ENCODE measurements around the gene PDE4D. TPM values are rescaled to one million over a fixed set of nuclear protein-coding genes. Genes with fewer than 3 reads are reported as not detected.

Gene PDE4D
- total RNA-seq, 1 donor from 2014 or later = 2.3 TPM

- H3K4me3 Mint-ChIP-seq = no peak overlapping the region
- no peaks in the 10 kb centered on the region for H4K20me1 ChIP-seq (ENCODE audit: low read depth)
- no peaks in the 10 kb centered on the region for H3K36me3 ChIP-seq
- H3K27me3 Mint-ChIP-seq (ENCODE audit: insufficient read depth, low read depth) = no peaks in the 10 kb centered on the region
- H3K4me1 ChIP-seq = no peaks in the 10 kb centered on the region
- no peaks in the 10 kb centered on the region for H3F3A ChIP-seq (ENCODE audit: low read depth)
- no peak overlapping the region for H3K9ac ChIP-seq
- H3K4me2 ChIP-seq = no peak overlapping the region
- H3K27ac ChIP-seq = no peak overlapping the region
- H3K36me3 Mint-ChIP-seq = no peaks in the 10 kb centered on the region
- H3K4me1 Mint-ChIP-seq = no peaks in the 10 kb centered on the region
- H3K79me2 ChIP-seq (ENCODE audit: low read depth) = no peaks in the 10 kb centered on the region
- no peak for TF ChIP-seq EZH2phosphoT487 (IDR thresholded peaks at IDR 0.05)
- TF ChIP-seq CTCF (IDR thresholded peaks at IDR 0.05) = peak; percentile 87
- no peak overlapping the region for H3K27ac Mint-ChIP-seq
- H3K9me3 ChIP-seq (ENCODE audit: low read depth) = no peaks in the 10 kb centered on the region
- no peak overlapping the region for H2AFZ ChIP-seq (replicated peaks)
- H3K9me3 Mint-ChIP-seq = peaks cover 2% of the 10 kb centered on the region
- H3K27me3 ChIP-seq = no peaks in the 10 kb centered on the region
- H3K4me3 ChIP-seq = no peak overlapping the region
- DNase-seq (ENCODE audit: low spot score) = peak; percentile 53
These were observed 503.4 kb downstream of the PDE4D start for GRCh38 chr5:59390074-59390659.

GRCh38 chr5:59387127-59387526, 506.4 kb downstream of the PDE4D start:
- no peak for TF ChIP-seq EZH2 (IDR thresholded peaks at IDR 0.05)
- no peak for TF ChIP-seq EZH2phosphoT487 (IDR thresholded peaks at IDR 0.05)
- no peak for TF ChIP-seq CTCF (IDR thresholded peaks at IDR 0.05)
- no peaks in the 10 kb centered on the region for H3K27me3 Mint-ChIP-seq (ENCODE audit: insufficient read depth, low read depth)
- no peak for DNase-seq (ENCODE audit: low spot score)
- Histone ChIP-seq H3K9me3 (ENCODE audit: low read depth) (no peaks in the 10 kb centered on the region), H3K4me1 (no peaks in the 10 kb centered on the region), H3K4me2 (no peak overlapping the region), H3K9ac (no peak overlapping the region), H2AFZ (replicated peaks) (no peak overlapping the region), H3F3A (ENCODE audit: low read depth) (no peaks in the 10 kb centered on the region), H3K36me3 (no peaks in the 10 kb centered on the region), H3K4me3 (no peak overlapping the region), H3K27ac (no peak overlapping the region), H4K20me1 (ENCODE audit: low read depth) (no peaks in the 10 kb centered on the region), H3K27me3 (no peaks in the 10 kb centered on the region), H3K79me2 (ENCODE audit: low read depth) (no peaks in the 10 kb centered on the region)
- H3K9me3 Mint-ChIP-seq = no peaks in the 10 kb centered on the region
- H3K4me1 Mint-ChIP-seq = no peaks in the 10 kb centered on the region
- no peak overlapping the region for H3K27ac Mint-ChIP-seq
- no peak overlapping the region for H3K4me3 Mint-ChIP-seq
- H3K36me3 Mint-ChIP-seq = no peaks in the 10 kb centered on the region

GRCh38 chr5:59385700-59386099, 507.8 kb downstream of the PDE4D start:
- Histone ChIP-seq H3K79me2 (ENCODE audit: low read depth) (no peaks in the 10 kb centered on the region), H3K36me3 (no peaks in the 10 kb centered on the region)
- no peaks in the 10 kb centered on the region for H3K9me3 Mint-ChIP-seq

More at GRCh38 chr5:59385700-59386099, 507.8 kb downstream of the PDE4D start:
- Histone ChIP-seq H3K9ac (no peak overlapping the region), H3K27ac (no peak overlapping the region), H3F3A (ENCODE audit: low read depth) (no peaks in the 10 kb centered on the region), H2AFZ (replicated peaks) (peak overlapping the region; percentile 20), H3K4me1 (no peaks in the 10 kb centered on the region), H3K9me3 (ENCODE audit: low read depth) (no peaks in the 10 kb centered on the region), H3K4me3 (no peak overlapping the region), H3K4me2 (no peak overlapping the region), H3K27me3 (no peaks in the 10 kb centered on the region), H4K20me1 (ENCODE audit: low read depth) (no peaks in the 10 kb centered on the region)
- DNase-seq (ENCODE audit: low spot score) = no peak
- H3K4me1 Mint-ChIP-seq = no peaks in the 10 kb centered on the region
- H3K27me3 Mint-ChIP-seq (ENCODE audit: insufficient read depth, low read depth) = no peaks in the 10 kb centered on the region
- no peak overlapping the region for H3K27ac Mint-ChIP-seq
- no peaks in the 10 kb centered on the region for H3K36me3 Mint-ChIP-seq
- TF ChIP-seq EZH2 (IDR thresholded peaks at IDR 0.05) (no peak), CTCF (IDR thresholded peaks at IDR 0.05) (no peak), EZH2phosphoT487 (IDR thresholded peaks at IDR 0.05) (no peak)
- no peak overlapping the region for H3K4me3 Mint-ChIP-seq

Data from neural progenitor cell (in vitro differentiated cells).